GM10266 (cell line): Measurements from ENCODE around the gene TRIO.

Experiments
- DNase-seq: peaks from one replicate; pipeline ENCODE4 v3.0.0; 2012; ENCODE audit errors: extremely low spot score
- CTCF ChIP-seq: IDR thresholded peaks from 2 replicates; pipeline ENCODE4 v1.5.1; 2012; ENCODE audit warnings: mild to moderate bottlenecking, low read depth; ENCODE audit not compliant: control insufficient read depth, insufficient read depth; ENCODE audit errors: missing control alignments

The TRIO gene

GRCh38 chr5:14218897-14219573, 75.9 kb downstream of the TRIO start:
- TF ChIP-seq CTCF = no peak
- no peak for DNase-seq

- TF ChIP-seq CTCF = no peak
- DNase-seq = no peak
Measured at GRCh38 chr5:14219800-14220512, 76.8 kb downstream of the TRIO start.

- DNase-seq = no peak
- TF ChIP-seq CTCF = no peak
Measured at GRCh38 chr5:14220642-14221041, 77.5 kb downstream of the TRIO start.

- no peak for DNase-seq
- no peak for TF ChIP-seq CTCF
Measured at GRCh38 chr5:14221732-14222131, 78.6 kb downstream of the TRIO start.

- no peak for TF ChIP-seq CTCF
- no peak for DNase-seq
Measured at GRCh38 chr5:14222206-14222605, 79.1 kb downstream of the TRIO start.

GRCh38 chr5:14223372-14223771, 80.2 kb downstream of the TRIO start:
- DNase-seq = no peak
- TF ChIP-seq CTCF = no peak

- no peak for TF ChIP-seq CTCF
- no peak for DNase-seq
Measured at GRCh38 chr5:14225173-14225834, 82.2 kb downstream of the TRIO start.
